Adrenal gland (tissue), 12 donors: ENCODE measurements around the gene MYO9A. TPM values are rescaled to one million over a fixed set of nuclear protein-coding genes. Genes with fewer than 3 reads are reported as not detected.

Experiments used
- DNase-seq, 7 donors: peaks; one replicate each; pipeline ENCODE4 v3.0.0-alpha.2; 2019 to 2020
- H3K27ac ChIP-seq, 5 donors: fragments of 200-600 bp; sonication (generic) in 4 of 5; 1 replicate in 3 of 5; 2 replicates in 2 of 5; pipeline versions ENCODE4 v1.5.1 to v1.8.0; 2016 to 2020; ENCODE audit warnings: mild to moderate bottlenecking in 1 of 5
- H3K27me3 ChIP-seq: fragments of 200-600 bp; 2 replicates; pipeline ENCODE4 v1.8.0; 2021
- H3K36me3 ChIP-seq, 2 donors: fragments of 200-600 bp; replicated peaks in 1 of 2; 1 replicate in 1 of 2; 2 replicates in 1 of 2; pipeline versions ENCODE4 v1.5.1 to v1.8.0; 2018 to 2022
- H3K4me1 ChIP-seq, 2 donors: fragments of 200-600 bp; replicated peaks in 1 of 2; 1 replicate in 1 of 2; 2 replicates in 1 of 2; pipeline versions ENCODE4 v1.5.1 to v1.8.0; 2018 to 2021
- H3K4me3 ChIP-seq, 4 donors: fragments of 200-600 bp; sonication (generic) in 3 of 4; one replicate each; pipeline ENCODE4 v1.5.1; 2016 to 2018
- H3K9me3 ChIP-seq, 3 donors: fragments of 200-600 bp; sonication (generic) in 1 of 3; replicated peaks in 1 of 3; 1 replicate in 2 of 3; 2 replicates in 1 of 3; pipeline versions ENCODE4 v1.5.1 to v1.8.0; 2016 to 2021
- POLR2A ChIP-seq, 2 donors: fragments of 450-650 bp; IDR thresholded peaks; one replicate each; pipeline ENCODE4 v1.6.1; 2017; ENCODE audit warnings: antibody characterized with exemption in 2 of 2, mild to moderate bottlenecking in 2 of 2, moderate library complexity in 1 of 2
- WGBS, 4 donors: extraction: QIAGEN DNeasy Blood & Tissue Kit in 2 of 4; methylation state at CpG; one replicate each; pipeline versions ENCODE4 v1.1.5 to v1.1.7; 2013 to 2017; 5-methylcytosine and 5-hydroxymethylcytosine counted together
- intact Hi-C, 2 donors: fragments of 100-400 bp; cut with DNase I; formaldehyde crosslinking; loops; one replicate each; pipeline versions ENCODE4 v1.14.1 to v1.15.0; 2022 to 2023
- polyA plus RNA-seq, 3 donors: library from polyadenylated mRNA; stranded (reverse); fragments of 200-250 nt in 2 of 3; fragments of 350-450 nt in 1 of 3; fragmentation: Illumina TruSeq in 1 of 3; extraction: RNeasy Lipid Tissue Mini Kit (QIAGEN cat#74804) in 1 of 3; gene quantifications; one replicate each; pipeline ENCODE4 v1.2.3, GENCODE V29; 2013 to 2014
- total RNA-seq, 9 donors: library from RNA; depleted of rRNA in 4 of 9; stranded (reverse); fragments of >200 nt in 4 of 9; fragments of 120-200 nt in 1 of 9; fragmentation: NEBNext Ultra II Directional in 1 of 9; extraction: Animal tissue kit (Norgen Biotek cat#: 25700) in 1 of 9; gene quantifications; one replicate each; pipeline versions ENCODE4 v1.1.0 to v1.2.4, GENCODE V29; 2013 to 2023
- TF ChIP-seq, protein P1 (sequence below), 6 experiments: fragments of 450-650 bp in 4 of 6; fragments of 200-600 bp in 2 of 6; sonication (generic) in 1 of 6; IDR thresholded peaks; 1 replicate in 5 of 6; 2 replicates in 1 of 6; pipeline versions ENCODE4 v1.5.1 to v1.8.0; 2016 to 2021; ENCODE audit warnings: antibody characterized with exemption in 6 of 6, mild to moderate bottlenecking in 2 of 6, moderate library complexity in 1 of 6
- donor health status: healthy with polysubstance abuse.
- donor health status: Bipolar disorder and iron deficiency.
- donor health status: DM: yes; HTN: yes; CAD: no.
- donor health status: DM: no; HTN: no; CAD: no.
- donor health status: DM: no; HTN: no; CAD: no.
- donor health status: DM: yes; HTN: yes; CAD: no.

Gene MYO9A
- total and polyA plus RNA-seq, 12 donors, result 3.0 to 34.0 (median 19.8) TPM

DNA sequence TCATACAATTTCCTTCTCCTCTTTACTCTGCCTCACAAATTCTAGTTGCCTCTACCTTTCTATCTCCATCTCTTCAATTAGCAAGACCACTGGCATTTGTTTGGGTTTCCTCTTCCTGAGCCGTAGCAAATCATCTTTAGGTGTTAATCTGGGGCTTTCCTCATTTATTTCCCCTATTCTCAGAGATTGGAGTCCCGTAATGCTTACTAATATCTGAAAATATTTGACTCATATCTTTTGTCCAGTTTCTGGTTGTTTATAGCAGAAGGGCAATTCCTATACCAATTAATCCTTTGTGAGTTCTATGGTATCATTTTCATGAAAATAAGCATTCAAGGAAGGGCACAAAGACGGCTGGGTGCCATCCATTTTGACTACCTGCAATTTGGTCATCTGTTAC is 203.9 kb downstream of the MYO9A start:
- H3K27ac ChIP-seq, result no peak overlapping the region
- H3K27me3 ChIP-seq, result no peaks in the 10 kb centered on the region
- no peaks in the 10 kb centered on the region for H3K9me3 ChIP-seq
- no peak overlapping the region for H3K4me3 ChIP-seq
- intact Hi-C loops, result no loop called here
- TF ChIP-seq POLR2A (IDR thresholded peaks at IDR 0.05), result no peak
- TF ChIP-seq, protein P1, sequence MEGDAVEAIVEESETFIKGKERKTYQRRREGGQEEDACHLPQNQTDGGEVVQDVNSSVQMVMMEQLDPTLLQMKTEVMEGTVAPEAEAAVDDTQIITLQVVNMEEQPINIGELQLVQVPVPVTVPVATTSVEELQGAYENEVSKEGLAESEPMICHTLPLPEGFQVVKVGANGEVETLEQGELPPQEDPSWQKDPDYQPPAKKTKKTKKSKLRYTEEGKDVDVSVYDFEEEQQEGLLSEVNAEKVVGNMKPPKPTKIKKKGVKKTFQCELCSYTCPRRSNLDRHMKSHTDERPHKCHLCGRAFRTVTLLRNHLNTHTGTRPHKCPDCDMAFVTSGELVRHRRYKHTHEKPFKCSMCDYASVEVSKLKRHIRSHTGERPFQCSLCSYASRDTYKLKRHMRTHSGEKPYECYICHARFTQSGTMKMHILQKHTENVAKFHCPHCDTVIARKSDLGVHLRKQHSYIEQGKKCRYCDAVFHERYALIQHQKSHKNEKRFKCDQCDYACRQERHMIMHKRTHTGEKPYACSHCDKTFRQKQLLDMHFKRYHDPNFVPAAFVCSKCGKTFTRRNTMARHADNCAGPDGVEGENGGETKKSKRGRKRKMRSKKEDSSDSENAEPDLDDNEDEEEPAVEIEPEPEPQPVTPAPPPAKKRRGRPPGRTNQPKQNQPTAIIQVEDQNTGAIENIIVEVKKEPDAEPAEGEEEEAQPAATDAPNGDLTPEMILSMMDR (IDR thresholded peaks at IDR 0.05), result no peak
- H3K36me3 ChIP-seq, result no peaks in the 10 kb centered on the region
- no peak for DNase-seq
- no peaks in the 10 kb centered on the region for H3K4me1 ChIP-seq
- WGBS, 4 donors, result 93 to 98% (median 95%) methylated on average over 3 of the region's 3 CpGs

GRCh38 chr15:71899674-71900073 is 218.3 kb downstream of the MYO9A start:
- Histone ChIP-seq H3K4me1 (no peaks in the 10 kb centered on the region), H3K36me3 (peaks cover 0 to 11% of the 10 kb centered on the region in 2 donors), H3K27me3 (no peaks in the 10 kb centered on the region), H3K4me3 (no peak overlapping the region), H3K27ac (no peak overlapping the region), H3K9me3 (peaks cover 0 to 5% (median 0%) of the 10 kb centered on the region in 3 donors)
- DNase-seq, result no peak
- intact Hi-C loops, result no loop called here
- TF ChIP-seq POLR2A (IDR thresholded peaks at IDR 0.05), result no peak
- TF ChIP-seq, protein P1 (IDR thresholded peaks at IDR 0.05), result no peak
- 92 to 96% (median 95%) methylated on average over 5 of the region's 5 CpGs for WGBS, 4 donors

- intact Hi-C loops, result no loop called here
- Histone ChIP-seq H3K4me1 (no peaks in the 10 kb centered on the region), H3K27ac (no peak overlapping the region), H3K36me3 (peaks cover 0 to 6% of the 10 kb centered on the region in 2 donors), H3K27me3 (no peaks in the 10 kb centered on the region), H3K9me3 (no peaks in the 10 kb centered on the region), H3K4me3 (no peak overlapping the region)
- TF ChIP-seq, protein P1 (IDR thresholded peaks at IDR 0.05), result no peak
- no peak for TF ChIP-seq POLR2A (IDR thresholded peaks at IDR 0.05)
- WGBS, 4 donors, result 93 to 100% (median 96%) methylated on average over 1 of the region's 1 CpG
- no peak for DNase-seq
Observed at GRCh38 chr15:71893691-71894090, 224.3 kb downstream of the MYO9A start.

- intact Hi-C loops, result no loop called here
- TF ChIP-seq, protein P1 (IDR thresholded peaks at IDR 0.05), result no peak
- TF ChIP-seq POLR2A (IDR thresholded peaks at IDR 0.05), result no peak
Observed at GRCh38 chr15:71892335-71892734, 225.6 kb downstream of the MYO9A start.

More at GRCh38 chr15:71892335-71892734, 225.6 kb downstream of the MYO9A start:
- H3K4me3 ChIP-seq, result no peak overlapping the region
- WGBS, 4 donors, result 88 to 93% (median 92%) methylated on average over 3 of the region's 3 CpGs
- no peak for DNase-seq
- H3K27ac ChIP-seq, result no peak overlapping the region
- H3K27me3 ChIP-seq, result no peaks in the 10 kb centered on the region
- no peaks in the 10 kb centered on the region for H3K9me3 ChIP-seq
- H3K4me1 ChIP-seq, result no peaks in the 10 kb centered on the region
- H3K36me3 ChIP-seq, result no peaks in the 10 kb centered on the region
